ENCODE results near the gene ADNP.

DNA sequence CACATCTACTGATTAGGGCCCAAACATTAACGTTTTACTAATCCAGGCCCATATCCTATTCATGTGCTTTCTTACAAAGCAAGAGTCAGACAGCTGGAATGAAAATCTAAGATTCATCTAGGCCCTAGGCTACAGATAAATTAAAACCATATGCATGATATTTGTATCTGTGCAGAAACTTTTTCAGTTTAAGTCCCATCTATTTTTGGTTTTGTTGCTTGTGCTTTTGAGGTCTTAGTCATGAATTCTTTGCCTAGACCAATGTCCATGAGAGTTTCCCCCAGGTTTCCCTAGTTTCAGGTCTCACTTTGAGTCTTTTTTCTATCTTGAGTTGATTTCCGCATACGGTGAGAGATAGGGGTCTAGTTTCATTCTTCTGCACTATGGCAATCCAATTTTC is 20.2 kb downstream of the ADNP start:
- no peak for TF ChIP-seq POLR2A (IDR thresholded peaks at IDR 0.05)
- TF ChIP-seq, protein P1, sequence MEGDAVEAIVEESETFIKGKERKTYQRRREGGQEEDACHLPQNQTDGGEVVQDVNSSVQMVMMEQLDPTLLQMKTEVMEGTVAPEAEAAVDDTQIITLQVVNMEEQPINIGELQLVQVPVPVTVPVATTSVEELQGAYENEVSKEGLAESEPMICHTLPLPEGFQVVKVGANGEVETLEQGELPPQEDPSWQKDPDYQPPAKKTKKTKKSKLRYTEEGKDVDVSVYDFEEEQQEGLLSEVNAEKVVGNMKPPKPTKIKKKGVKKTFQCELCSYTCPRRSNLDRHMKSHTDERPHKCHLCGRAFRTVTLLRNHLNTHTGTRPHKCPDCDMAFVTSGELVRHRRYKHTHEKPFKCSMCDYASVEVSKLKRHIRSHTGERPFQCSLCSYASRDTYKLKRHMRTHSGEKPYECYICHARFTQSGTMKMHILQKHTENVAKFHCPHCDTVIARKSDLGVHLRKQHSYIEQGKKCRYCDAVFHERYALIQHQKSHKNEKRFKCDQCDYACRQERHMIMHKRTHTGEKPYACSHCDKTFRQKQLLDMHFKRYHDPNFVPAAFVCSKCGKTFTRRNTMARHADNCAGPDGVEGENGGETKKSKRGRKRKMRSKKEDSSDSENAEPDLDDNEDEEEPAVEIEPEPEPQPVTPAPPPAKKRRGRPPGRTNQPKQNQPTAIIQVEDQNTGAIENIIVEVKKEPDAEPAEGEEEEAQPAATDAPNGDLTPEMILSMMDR (IDR thresholded peaks at IDR 0.05), result no peak

Data from gastroesophageal sphincter (tissue), 3 donors.